HG02588 (cell line): ENCODE data around the gene TTC9C.
A peak's percentile ranks its signal among the peaks of the same experiment; 100 is the strongest.
"Not testable (repeated sequence)": the region's sequence is repeated elsewhere in the genome, so short reads cannot be mapped to it uniquely, and the experiment has no call there.

ENCODE experiments used
- ATAC-seq: cut with Tn5 transposase; IDR thresholded peaks from one replicate; pipeline ENCODE4 v1.9.1; 2021; ENCODE audit warnings: mild to moderate bottlenecking, moderate library complexity; ENCODE audit not compliant: unreplicated experiment

Gene TTC9C

GRCh38 chr11:62728171-62728988 lies at the start of gene TTC9C:
TSS of gene TTC9C (plus strand) at chr11:62728486. CDS start at chr11:62728849, 363 bp downstream.
- peak; percentile 14 for ATAC-seq

- ATAC-seq: peak; percentile 68
Observed at GRCh38 chr11:62678770-62679696, 49.3 kb upstream of the TTC9C start, which contains the start of gene UBXN1. TSS of gene UBXN1 (minus strand) at chr11:62679073. CDS start at chr11:62678923, 150 bp downstream.

- no peak for ATAC-seq
Observed at GRCh38 chr11:62680825-62681240, 47.5 kb upstream of the TTC9C start.

- no peak for ATAC-seq
Observed at GRCh38 chr11:62682518-62682917, 45.8 kb upstream of the TTC9C start.

GRCh38 chr11:62687508-62688396 lies 40.5 kb upstream of the TTC9C start:
- ATAC-seq: no peak

GRCh38 chr11:62688491-62688890 lies 39.8 kb upstream of the TTC9C start:
- ATAC-seq: no peak

- no peak for ATAC-seq
Observed at GRCh38 chr11:62689421-62690183, 38.7 kb upstream of the TTC9C start, which contains the start of gene LRRN4CL. TSS of gene LRRN4CL (minus strand) at chr11:62689530. CDS start at chr11:62688508, 1,022 bp downstream.

- ATAC-seq: not testable (repeated sequence)
Observed at GRCh38 chr11:62693624-62694023, 34.7 kb upstream of the TTC9C start.

- no peak for ATAC-seq
Observed at GRCh38 chr11:62694455-62695167, 33.7 kb upstream of the TTC9C start.

GRCh38 chr11:62702246-62702645 lies 26.0 kb upstream of the TTC9C start:
- no peak for ATAC-seq

- not testable (repeated sequence) for ATAC-seq
Observed at GRCh38 chr11:62703921-62704320, 24.4 kb upstream of the TTC9C start.

GRCh38 chr11:62705413-62705812 lies 22.9 kb upstream of the TTC9C start:
- no peak for ATAC-seq

GRCh38 chr11:62705880-62706849 lies 22.1 kb upstream of the TTC9C start:
- peak; percentile 52 for ATAC-seq

- no peak for ATAC-seq
Observed at GRCh38 chr11:62706850-62707247, 21.4 kb upstream of the TTC9C start.

GRCh38 chr11:62707277-62707861 lies 20.9 kb upstream of the TTC9C start, which contains the start of the genes BSCL2 and GNG3:
TSS of gene BSCL2 (minus strand) at chr11:62707424. CDS start at chr11:62707195, 229 bp downstream.
TSS of gene GNG3 (plus strand) at chr11:62707676. CDS start at chr11:62708296, 620 bp downstream.
- ATAC-seq: no peak

- no peak for ATAC-seq
Observed at GRCh38 chr11:62708392-62708791, 19.9 kb upstream of the TTC9C start.

GRCh38 chr11:62708793-62709192 lies 19.5 kb upstream of the TTC9C start:
- no peak for ATAC-seq
